Upper lobe of left lung (tissue), 4 donors: ENCODE results near the gene FAM227A.

Experiments used
- CTCF ChIP-seq, 6 experiments: fragments of 450-650 bp in 4 of 6; fragments of 200-600 bp in 2 of 6; sonication (generic) in 2 of 6; IDR thresholded peaks; one replicate each; pipeline ENCODE4 v1.5.1; 2016 to 2019; ENCODE audit warnings: antibody characterized with exemption in 6 of 6
- POLR2AphosphoS5 ChIP-seq, 2 donors: sonication (generic); formaldehyde crosslinking; IDR thresholded peaks; one replicate each; pipeline ENCODE4 v1.5.1; 2017; ENCODE audit warnings: antibody characterized with exemption in 2 of 2

GRCh38 chr22:38684895-38685294, 28.7 kb upstream of the FAM227A start:
- TF ChIP-seq CTCF (IDR thresholded peaks at IDR 0.05) (no peak), POLR2AphosphoS5 (IDR thresholded peaks at IDR 0.05) (no peak)
